Inflammatory macrophage treated with lipopolysaccharide for 1 hour (primary cell): Measurements from ENCODE around the gene CLIC3.

ENCODE experiments used
- DNase-seq, 2 donors: peaks; one replicate each; pipeline ENCODE4 v3.0.0-alpha.2; 2020 to 2022

CLIC3 gene

DNA sequence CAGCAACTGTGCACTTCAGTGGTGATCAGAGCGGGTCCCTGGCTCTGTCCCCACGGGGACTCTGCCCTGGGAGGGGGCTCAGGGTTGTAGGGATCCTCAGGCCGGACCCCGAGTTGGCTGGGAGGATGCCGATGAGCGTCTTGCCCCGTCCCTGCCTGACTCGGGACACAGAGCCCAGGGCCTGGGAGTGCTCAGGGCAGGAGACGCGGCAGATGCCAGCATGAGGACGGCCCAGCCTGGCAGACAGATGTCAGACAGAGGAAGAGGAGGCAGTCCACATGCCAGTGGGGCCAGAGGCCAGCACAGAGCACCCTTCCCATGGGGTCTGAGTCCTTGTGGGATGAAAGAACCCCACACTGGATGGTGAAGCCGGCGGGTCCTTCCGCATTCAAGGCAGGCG, 33.0 kb downstream of the CLIC3 start:
- DNase-seq = no peak

DNA sequence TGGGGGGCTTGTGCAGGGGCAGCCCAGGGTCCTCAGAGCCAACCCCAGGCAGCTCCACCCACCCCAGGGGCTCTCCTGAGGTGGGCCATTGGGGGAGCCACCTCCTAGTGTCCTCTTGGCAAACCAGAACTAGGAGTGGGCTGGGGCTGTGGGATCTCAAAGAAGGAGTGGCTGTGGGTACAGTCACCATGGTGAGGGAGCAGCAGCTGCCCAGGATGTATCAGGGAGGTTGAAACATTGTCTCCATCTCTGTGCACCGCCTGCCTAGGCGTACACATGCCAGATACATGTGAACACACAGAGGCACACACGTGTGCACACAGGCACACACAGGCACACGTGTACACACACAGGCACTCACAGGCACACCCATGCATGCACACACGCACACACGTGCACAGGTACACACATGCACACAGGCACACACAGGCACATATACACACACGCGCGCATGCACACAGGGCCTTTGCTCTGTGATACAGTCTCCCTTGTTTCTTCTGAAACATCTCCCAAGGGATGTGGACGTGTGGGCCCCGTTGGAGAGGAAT, 33.6 kb downstream of the CLIC3 start:
- no peak for DNase-seq

DNA sequence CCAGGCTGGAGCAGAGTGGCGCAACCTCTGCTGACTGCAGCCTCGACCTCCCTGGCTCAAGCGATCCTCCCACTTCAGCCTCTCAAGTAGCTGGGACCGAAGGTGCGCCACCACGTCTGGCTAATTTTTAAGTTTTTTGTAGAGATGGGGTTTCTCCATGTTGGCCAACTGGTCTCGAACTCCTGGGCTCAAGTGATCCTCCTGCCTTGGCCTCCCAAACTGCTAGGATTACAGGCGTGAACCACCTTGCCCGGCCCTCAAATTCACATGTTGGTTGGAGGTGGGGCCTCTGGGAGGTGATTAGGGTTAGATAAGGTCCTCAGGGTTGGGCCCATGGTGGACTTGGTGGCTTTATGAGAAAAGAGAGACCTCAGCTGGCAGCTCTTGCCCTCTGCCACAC, 34.2 kb downstream of the CLIC3 start:
- no peak for DNase-seq

DNA sequence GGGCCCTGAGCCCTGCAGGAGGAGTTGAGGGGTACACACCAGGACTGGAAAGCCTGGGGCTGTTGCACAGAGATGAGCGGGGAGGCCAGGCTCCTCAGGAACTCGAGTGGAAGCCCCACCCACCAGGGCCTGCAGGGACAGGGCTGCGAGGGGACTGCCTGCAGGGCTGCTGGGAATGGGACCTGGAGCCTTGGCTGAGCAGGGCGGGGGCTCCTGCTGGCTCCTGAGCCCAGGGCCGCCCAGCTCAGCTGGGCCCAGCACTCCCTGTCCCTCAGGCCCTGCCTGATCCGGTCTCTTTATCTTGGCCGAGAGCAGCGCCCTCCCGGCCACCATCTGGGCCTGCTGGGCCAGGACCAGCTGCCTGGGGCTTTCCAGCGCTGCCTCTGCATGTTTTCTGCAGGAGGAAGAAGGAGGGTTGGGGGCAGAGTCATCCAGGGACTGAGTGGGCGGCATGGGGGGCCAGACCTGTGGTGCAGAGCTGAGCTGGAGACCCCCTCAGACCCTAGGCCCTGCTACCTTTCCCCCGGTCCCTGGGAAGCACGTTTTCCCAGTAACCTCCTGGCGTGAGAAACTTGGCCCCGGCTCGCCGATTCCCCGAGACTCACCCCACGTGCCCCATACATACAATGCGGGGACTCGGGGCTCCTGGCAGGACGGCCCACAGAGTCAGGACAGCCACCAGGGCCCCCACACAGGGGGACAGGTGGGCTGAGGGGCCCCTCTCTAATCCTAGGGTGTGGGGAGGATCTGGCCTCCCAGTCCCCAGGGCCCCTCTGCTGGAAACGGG, 34.9 kb downstream of the CLIC3 start:
- no peak for DNase-seq

DNA sequence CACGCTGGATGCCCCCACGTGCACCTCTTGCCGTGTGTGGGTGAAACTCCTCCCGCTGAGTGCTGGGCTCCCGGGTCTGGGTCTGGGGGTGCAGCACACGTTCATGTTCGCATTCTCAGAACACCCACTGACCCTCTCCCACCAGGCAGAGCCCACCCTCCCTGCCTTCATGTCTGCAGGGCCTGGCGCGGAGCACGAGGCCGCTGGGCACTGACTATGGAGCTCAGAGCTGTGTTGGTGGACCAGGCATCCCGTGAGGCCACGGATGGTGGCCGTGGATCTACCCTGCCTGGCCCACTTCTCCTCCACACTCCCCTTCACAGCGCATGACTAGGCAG, 35.5 kb downstream of the CLIC3 start:
- DNase-seq = no peak

DNA sequence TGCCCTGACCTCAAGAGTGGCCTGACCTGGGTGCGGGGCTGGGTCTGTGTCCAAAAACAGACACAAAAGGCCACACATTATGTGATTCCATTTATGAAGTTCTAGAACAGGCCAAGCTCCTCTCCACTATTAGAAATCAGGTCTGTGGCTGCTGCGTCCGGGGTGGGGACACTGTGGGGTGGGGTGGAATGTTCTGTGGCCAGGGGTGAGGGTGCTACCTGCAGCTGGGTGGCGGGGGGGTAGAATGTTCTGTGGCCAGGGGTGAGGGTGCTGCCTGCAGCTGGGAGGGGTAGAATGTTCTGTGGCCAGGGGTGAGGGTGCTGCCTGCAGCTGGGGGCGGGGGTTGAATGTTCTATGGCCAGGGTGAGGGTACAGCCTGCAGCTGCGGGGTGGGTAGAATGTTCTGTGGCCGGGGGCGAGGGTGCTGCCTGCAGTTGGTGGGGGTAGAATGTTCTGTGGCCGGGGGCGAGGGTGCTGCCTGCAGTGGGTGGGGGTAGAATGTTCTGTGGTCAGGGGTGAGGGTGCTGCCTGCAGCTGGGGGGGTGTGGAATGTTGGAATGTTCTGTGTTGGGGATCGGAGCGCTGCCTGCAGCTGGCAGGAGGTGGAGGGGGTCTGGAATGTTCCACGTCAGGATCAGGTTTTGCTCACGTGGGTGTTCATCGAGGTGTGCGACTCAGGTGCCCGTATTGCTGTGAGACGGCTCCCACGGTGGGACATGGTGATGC, 36.0 kb downstream of the CLIC3 start:
- DNase-seq = no peak

DNA sequence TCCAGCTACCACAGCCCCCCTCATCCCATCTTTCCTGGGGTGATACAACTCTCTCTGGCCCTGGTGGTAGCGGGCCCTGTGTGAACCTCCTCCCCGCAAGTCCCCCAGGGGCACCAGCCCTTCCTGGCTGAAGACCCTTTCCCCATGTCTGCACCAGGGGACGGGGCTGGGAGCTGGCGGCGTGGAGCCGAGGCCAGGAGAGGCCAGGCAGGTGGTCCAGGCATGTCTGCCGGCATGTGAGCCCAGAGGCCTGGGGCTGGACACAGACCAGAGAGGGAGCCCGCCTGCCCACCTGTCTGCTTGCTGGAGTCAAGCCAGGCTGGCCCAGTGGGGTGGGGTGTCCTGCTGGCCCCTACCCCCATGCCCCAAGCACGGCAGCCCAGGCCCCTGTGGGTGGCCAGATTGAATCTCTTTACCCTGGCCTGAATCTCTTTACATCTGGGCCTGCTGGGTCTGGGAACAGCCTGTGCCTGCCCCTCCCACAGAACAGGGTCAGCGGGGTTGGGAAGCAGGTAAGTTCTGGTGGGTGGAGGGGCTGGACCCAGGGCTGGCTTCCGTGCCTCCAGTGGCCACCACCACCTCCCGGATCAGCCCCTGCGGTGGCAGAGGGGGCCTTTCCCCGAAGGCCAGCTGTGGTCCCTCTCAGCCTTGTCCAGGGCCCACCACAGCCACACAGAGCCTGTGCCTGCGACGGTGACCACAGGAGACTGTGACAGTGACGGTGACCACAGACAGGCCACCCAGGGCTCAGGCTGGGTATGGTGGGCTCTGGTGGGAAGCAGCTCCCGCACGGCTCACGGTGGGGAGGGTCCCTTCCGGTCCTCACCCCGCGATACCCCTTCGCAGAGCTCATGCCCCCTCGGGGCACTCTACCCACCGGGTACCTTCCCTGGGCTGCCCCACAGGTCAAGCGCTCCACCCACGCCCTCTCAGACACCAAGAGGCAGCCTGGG, 37.2 kb downstream of the CLIC3 start:
- no peak for DNase-seq

DNA sequence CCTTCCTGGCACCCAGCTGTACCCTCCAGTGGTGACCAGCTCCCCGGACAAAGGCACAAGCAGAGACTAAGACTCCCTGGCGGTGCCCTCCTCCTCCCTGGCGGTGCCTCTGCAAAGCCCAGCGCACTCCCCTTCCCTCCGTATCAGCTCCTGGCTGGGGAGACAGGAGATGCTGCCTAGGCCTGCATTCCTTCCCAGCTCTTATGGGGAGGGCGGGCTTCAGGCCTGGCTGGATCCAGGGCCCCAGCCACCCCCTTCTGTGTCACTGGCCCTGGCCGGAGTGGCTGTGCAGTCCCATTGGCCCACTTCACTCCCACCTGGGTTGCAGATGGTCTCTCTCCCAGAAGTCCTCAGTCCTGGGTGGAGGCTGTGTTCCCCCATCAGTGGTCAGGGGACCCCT, 37.9 kb downstream of the CLIC3 start:
- DNase-seq = no peak

DNA sequence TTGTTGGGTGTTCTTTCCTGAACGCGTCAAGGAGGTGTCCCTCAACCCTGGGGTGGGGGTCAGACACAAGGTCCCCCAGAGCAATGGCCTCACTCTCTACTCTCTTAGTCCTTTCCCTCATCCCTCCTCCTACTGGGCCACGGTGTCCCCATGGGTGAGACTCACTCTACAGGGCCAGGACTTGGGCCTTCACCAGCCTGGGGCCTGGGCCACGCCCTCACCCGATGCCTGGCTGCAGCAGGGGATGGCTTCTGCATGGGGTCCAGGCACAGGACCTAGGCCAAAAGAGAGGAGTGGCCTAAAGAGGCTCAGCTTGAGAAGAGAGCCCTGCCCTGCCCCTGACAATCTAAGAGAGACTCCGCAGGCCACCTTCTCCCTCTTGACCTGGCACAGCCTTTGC, 38.5 kb downstream of the CLIC3 start:
- no peak for DNase-seq

DNA sequence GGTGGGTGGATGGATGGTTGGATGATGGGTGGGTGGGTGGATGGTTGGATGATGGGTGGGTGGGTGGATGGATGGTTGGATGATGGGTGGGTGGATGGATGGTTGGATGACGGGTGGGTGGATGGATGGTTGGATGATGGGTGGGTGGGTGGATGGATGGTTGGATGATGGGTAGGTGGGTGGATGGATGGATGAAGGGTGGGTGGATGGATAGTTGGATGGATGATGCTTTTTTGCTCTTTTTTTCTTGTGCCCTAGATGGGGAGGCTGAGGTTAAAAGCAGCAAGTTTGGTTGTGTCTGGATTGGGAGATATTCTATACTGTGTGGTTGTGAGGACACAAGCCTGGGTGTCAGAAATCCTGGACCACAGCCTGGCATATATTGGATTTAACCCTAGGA, 38.9 kb downstream of the CLIC3 start:
- no peak for DNase-seq

DNA sequence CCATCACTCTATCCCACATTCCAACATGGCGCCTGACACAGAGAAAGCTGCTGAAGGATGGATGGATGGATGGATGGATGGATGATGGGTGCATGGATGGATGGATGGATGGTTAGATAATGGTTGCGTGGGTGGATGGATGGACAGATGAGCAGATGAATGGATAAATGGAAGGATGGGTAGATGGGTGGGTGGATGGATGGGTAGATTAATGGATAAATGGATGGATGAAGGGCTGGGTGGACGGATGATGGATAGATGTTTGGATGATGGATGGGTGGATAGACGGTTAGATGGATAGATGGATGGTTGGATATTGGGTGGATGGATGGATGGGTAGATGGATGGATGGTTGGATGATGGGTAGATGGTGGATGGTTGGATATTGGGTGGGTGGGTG, 39.8 kb downstream of the CLIC3 start:
- no peak for DNase-seq

DNA sequence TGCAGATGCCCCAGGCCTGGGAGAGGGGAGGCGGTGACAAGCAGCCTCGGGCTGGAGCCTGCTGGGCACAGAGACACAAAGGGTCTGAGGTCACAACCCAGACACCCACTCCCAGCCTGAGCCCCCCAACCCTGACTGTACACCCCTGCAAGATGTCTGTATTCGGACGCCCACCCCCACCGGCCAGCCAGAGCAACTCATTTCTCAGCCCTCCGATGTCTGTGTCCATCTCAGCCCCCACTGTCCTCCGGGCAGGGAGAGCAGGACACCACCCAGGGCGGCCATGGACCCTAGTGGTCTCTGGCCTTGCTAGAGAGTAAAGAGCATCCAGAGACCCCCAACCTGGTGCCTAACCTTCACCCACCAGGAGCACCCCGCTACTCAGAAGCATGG, 40.4 kb downstream of the CLIC3 start:
- no peak for DNase-seq

DNA sequence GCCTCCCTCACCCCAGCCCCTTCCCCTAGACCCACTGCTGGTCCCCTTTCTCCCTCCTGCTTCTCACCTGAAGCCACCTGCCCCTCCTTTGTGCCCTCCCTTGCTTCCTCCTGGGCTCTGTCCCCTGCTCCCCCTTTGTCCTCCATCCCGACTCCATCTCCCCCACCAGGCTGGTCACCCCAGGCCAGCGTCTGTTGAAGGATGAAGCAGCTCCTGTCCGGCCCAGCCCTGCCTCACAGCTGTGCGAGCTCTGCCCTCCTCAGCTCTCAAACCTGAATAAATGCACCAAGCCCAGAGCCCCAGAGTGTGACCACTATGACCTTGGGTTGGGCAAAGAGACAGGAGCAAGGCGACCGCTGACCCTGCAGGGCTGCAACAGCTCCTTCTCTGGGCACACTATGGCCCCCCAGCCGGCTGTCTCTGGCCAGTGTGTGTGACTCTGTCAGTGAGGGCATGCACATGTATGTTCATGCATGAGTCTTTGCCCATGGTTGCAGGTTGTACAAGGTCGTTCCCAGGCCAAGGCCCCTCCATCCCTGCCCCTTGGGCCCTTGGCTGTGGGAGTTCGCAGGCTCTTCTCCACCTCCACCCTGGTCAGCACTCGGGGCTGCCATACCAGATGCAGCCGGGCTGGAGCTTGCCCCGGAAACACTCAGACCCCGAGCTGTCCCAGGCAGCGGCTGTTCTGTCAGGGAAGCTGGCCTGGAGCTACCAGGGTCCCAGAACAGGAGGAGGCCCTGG, 41.0 kb downstream of the CLIC3 start:
- DNase-seq = no peak

DNA sequence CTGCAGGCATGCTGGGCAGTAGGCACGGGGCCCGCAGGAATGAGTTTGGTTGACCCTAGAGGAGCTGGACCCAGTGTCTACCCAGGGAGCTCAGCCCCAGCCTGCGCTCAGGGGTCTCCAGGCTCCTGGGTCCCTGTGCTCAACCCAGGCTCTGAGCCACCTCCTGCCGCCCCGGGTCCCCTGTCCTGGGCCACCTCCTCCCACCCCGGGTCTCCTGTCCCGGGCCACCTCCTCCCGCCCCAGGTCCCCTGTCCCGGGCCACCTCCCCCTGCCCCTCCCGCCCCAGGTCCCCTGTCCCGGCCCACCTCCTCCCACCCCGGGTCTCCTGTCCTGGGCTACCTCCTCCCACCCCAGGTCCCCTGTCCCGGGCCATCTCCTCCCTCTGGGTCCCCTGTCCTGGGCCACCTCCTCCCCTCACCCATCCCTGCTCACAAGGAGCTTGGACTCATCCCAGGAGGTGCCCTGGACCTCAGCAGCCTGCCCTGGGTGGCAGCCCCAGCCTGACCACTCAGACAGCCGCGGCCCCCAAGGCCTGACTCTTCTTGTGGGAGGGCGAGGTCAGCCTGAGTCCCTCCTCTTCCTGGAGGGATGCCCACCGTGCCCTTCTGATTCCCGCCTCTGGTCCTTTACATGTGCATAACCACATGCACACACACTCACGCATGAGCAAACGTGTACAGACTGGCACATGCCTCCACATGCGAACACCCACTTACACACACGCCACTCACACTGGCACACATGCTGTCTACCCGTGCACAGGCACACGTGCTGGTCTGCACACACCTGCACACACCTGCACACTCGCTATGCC, 41.9 kb downstream of the CLIC3 start:
- no peak for DNase-seq

DNA sequence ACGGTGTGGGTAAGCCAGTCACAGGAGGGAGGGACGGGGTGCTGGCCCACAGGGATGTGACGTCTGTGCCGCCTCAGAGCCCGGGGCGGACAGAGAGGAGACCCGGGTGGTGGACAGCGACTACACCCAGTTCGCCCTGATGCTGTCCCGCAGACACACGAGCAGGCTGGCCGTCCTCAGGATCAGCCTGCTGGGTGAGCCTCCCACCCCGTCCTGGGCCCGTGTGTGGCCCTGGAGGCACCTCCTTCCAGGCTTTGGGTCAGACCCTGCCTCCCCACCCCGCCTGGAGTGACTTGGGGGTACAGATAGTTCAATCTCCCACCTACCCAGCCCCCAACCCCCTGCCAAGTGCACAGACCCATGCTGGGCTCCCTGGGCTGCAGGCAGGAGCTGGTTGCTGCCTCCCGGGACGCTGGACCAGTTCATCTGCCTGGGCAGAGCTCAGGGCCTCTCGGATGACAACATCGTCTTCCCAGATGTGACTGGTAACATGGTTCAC, 42.5 kb downstream of the CLIC3 start:
- DNase-seq = no peak

DNA sequence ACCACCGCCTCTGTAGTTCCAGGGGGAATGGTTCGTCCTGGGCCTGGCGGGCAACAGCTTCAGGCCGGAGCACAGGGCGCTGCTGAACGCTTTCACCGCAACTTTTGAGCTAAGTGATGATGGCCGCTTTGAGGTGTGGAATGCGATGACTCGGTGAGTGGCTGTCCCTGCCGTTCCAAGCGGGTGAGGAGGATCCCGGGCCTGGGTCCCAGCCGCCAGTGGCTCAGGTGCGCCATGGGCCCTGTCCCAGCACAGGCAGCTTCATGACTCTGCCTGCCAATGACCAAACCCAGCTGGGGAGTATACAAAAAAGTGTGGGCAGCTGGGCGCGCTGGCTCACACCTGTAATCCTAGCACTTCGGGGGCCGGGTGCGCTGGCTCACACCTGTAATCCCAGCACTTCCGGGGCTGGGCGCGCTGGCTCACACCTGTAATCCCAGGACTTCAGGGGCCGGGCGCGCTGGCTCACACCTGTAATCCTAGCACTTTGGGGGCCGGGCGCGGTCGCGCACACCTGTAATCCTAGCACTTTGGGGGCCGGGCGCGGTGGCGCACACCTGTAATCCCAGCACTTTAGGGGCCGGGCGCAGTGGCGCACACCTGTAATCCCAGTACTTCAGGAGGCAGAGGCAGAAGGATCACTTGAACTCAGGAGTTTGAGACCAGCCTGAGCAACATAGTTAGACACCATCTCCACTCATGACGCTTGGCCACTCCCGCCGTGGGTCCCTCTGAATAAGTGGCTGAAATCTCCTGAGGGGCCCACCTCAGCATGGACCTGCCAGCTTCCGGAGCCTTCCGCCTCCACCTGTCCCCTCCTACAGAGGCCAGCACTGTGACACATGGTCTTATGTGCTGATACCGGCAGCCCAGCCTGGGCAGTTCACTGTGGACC, 43.2 kb downstream of the CLIC3 start:
- no peak for DNase-seq

DNA sequence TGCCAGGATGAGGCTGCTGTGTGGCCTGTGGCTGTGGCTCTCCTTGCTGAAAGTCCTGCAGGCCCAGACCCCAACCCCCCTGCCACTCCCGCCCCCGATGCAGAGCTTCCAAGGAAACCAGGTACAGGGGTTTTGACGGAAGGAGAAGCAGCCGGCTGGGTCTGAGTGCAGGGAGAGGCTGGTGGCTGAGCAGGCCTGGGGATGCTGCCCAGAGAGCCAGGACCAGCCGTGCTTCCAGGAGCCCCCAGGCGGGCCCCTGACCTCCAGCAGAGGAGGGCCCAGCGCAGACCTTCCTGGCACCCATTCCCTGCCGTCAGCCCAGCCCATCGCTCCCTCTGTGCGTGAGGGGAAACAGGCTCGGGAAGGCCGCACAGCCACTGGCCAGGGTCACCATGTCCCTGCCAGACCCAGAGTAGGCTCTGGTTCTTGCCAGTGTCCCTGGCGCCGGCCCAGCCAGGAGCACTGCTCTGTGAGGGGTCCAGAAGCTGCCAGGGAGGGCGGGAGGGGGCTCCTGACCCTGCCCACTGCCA, 44.0 kb downstream of the CLIC3 start:
- DNase-seq = no peak

DNA sequence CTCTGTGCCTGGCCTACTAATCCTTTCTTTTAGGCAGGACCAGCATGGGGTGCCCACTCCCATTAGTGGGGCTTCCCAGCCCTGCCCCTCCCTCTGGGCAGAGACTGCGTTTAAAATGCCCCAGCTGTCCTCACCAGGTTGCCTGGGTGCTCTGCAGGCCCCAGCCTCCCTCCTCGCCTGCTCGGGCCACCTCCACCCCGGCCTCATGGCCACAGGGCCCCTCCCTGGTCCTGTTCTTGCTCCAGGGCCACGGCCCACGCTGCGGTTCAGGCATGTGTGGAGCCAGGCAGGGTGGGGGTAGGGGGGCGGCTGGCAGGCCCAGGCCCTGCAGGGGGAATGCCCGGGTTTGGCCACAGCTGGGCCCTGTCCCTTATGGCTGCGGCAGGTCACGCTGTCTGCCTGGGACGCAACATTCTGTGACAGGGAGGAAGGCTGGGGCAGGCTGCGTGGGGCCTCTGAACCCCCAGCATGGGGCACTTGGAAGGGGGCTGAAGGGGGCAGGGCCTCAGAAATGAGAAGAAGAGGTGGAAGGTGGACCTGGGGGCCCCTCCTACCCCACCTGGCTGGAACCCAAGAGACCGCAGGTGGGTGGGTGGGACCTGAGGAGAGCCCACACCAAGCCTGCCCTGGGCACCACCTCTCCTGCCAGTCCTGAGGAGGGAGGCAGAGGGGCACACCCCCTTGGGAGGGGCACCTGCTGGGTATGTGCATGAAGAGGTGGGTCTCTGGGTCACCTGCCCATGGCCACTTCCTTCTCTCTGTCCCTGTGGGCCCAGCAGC, 44.6 kb downstream of the CLIC3 start, which contains the start of gene LCN12:
Gene LCN12, plus strand, starts transcription at position 733 of the 780 bp plus-strand sequence. CDS start 55 bp downstream, outside the sequence.
- no peak for DNase-seq

DNA sequence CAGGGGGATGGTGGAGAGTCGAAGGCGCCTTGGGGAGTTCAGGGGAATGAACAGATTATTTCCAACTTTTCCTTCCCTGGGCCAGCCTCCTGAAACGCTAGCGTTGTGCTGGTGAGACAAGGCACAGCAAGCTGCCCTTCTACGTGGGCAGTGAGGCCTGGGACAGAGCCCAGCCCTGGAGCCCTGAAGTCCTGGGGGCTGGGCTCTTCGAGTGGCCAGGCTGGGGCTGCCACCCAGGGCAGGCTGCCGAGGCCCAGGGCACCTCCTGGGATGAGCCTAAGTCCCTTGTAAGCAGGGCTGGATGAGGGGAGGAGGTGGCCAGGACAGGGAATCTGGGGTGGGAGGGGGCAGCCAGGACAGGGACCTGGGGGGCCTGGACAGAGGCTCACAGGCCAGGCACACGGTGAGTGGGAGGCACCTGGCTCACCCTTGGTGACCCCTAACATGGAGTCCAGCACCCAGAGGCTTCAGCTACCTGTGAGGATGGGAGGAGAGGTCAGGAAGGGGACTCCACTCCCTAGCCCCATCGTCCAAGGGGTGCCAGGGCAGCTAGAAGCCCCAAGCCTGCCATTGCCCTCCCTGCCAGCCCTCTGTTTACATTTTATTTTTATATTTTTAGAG, 45.6 kb downstream of the CLIC3 start:
- no peak for DNase-seq
